OCI-LY7 (cell line): ENCODE data around the gene POLA2.

Experiments used
- CTCF ChIP-seq: fragments of 200-600 bp; sonication (generic); conservative IDR thresholded peaks from 2 replicates; pipeline ENCODE4 v1.5.1; 2014; ENCODE audit warnings: mild to moderate bottlenecking, antibody characterized with exemption, low read length, moderate library complexity, mixed read lengths
- EZH2phosphoT487 ChIP-seq: fragments of 200-600 bp; sonication (generic); IDR thresholded peaks from 2 replicates; pipeline ENCODE4 v1.6.1; 2018; ENCODE audit warnings: low read depth, borderline replicate concordance, mild to moderate bottlenecking, mixed run types, antibody characterized with exemption, low read length, moderate library complexity, mixed read lengths

GRCh38 chr11:65277631-65278277 is 16.0 kb downstream of the POLA2 start:
- TF ChIP-seq CTCF (no peak), EZH2phosphoT487 (no peak)
